H1 (cell line): Measurements from ENCODE around the gene BASP1. TPM values are rescaled to one million over a fixed set of nuclear protein-coding genes. Genes with fewer than 3 reads are reported as not detected.

ENCODE experiments used
- CHD1 ChIP-seq: IDR thresholded peaks from 2 replicates; pipeline ENCODE4 v1.6.1; 2012; ENCODE audit warnings: low read depth, low read length, improper control_type of control experiment
- CTBP2 ChIP-seq: IDR thresholded peaks from 2 replicates; pipeline ENCODE4 v1.7.0; 2011; ENCODE audit warnings: borderline replicate concordance, mild to moderate bottlenecking, moderate library complexity, mixed read lengths, low read length; ENCODE audit not compliant: insufficient read depth, insufficient read length
- HDAC2 ChIP-seq, 2 experiments: fragments of 300-600 bp in 1 of 2; sonication (generic) in 1 of 2; IDR thresholded peaks; 2 replicates each; pipeline ENCODE4 v1.6.1; 2011 to 2012; ENCODE audit warnings: low read depth in 2 of 2, low read length in 2 of 2, mild to moderate bottlenecking in 2 of 2, moderate library complexity in 2 of 2, borderline replicate concordance in 1 of 2, inconsistent platforms in 1 of 2
- NRF1 ChIP-seq: IDR thresholded peaks from 2 replicates; pipeline ENCODE4 v1.6.1; 2011; ENCODE audit warnings: mild to moderate bottlenecking, low read depth, low read length, improper control_type of control experiment
- POLR2A ChIP-seq, 2 experiments: IDR thresholded peaks; 1 replicate in 1 of 2; 2 replicates in 1 of 2; pipeline ENCODE4 v1.6.1; 2011; ENCODE audit warnings: low read depth in 2 of 2, low read length in 2 of 2, mild to moderate bottlenecking in 2 of 2; ENCODE audit errors: control extremely low read depth in 1 of 2
- SIN3A ChIP-seq, 2 experiments: IDR thresholded peaks in 1 of 2; conservative IDR thresholded peaks in 1 of 2; 2 replicates each; pipeline ENCODE4 v1.6.1; 2011 to 2012; ENCODE audit warnings: low read length in 2 of 2, improper control_type of control experiment in 1 of 2, low read depth in 1 of 2, mild to moderate bottlenecking in 1 of 2
- SUZ12 ChIP-seq: fragments of 200-600 bp; sonication (generic); IDR thresholded peaks from 2 replicates; pipeline ENCODE4 v1.6.1; 2012; ENCODE audit warnings: mild to moderate bottlenecking, inconsistent platforms, low read length, moderate library complexity, mixed read lengths
- polyA plus RNA-seq, 7 experiments: library from polyadenylated mRNA; depleted of rRNA in 3 of 7; stranded (reverse) in 5 of 7; unstranded in 2 of 7; fragments of >200 nt in 5 of 7; fragments of 200-250 nt in 2 of 7; gene quantifications; 1 replicate in 5 of 7; 2 replicates in 1 of 7; 4 replicates in 1 of 7; pipeline versions ENCODE4 v1.2.1 to v1.2.3, GENCODE V29; 2011 to 2013; ENCODE audit warnings: missing spikeins in 2 of 7, mixed read lengths in 2 of 7
- total RNA-seq: library from RNA; stranded (reverse); fragmentation: NEBNext Ultra II Directional; extraction: Animal tissue kit (Norgen Biotek cat#: 25700); gene quantifications from 2 replicates; pipeline ENCODE4 v1.2.1, GENCODE V29; 2021
- TF ChIP-seq, protein P1 (sequence below): fragments of 300-600 bp; sonication (generic); IDR thresholded peaks from 2 replicates; pipeline ENCODE4 v1.7.1; 2012; ENCODE audit warnings: low read length, moderate library complexity, mild to moderate bottlenecking, inconsistent platforms; ENCODE audit not compliant: insufficient replicate concordance
- TF ChIP-seq, protein P2 (sequence below): IDR thresholded peaks from 2 replicates; pipeline ENCODE4 v1.6.1; 2011; ENCODE audit warnings: low read length, improper control_type of control experiment
- TF ChIP-seq, protein P3 (sequence below): IDR thresholded peaks from 2 replicates; pipeline ENCODE4 v1.6.1; 2012; ENCODE audit warnings: inconsistent platforms

Gene BASP1
- total and polyA plus RNA-seq, 2 of the 8 experiments (the other 6 are each of a cell fraction or from before 2014, with no cell fraction given), result 95.2 to 104 TPM

DNA sequence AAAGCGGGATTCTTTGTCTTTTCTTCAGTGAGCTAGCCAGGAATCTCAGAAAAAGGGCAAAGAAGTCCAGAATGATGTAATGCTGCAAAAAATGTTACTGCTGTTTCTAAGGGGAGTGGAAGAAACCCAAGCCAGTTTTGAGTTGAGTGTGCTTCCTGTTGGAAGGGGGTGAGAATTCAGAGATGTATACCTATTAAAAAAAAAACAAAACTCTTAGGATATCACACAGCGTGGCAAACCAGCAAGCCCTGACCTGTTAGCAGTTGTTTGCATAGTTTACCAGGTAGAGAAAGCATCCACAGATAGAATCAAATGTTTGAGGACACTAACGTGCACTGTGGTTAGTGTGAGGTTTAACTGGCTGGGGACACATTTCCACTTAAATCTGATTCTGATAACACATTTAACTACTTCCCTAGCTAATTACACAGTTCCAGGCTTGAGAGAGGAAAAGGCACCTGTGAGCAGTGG is 11.4 kb downstream of the BASP1 start (continued):
- TF ChIP-seq, protein P1, sequence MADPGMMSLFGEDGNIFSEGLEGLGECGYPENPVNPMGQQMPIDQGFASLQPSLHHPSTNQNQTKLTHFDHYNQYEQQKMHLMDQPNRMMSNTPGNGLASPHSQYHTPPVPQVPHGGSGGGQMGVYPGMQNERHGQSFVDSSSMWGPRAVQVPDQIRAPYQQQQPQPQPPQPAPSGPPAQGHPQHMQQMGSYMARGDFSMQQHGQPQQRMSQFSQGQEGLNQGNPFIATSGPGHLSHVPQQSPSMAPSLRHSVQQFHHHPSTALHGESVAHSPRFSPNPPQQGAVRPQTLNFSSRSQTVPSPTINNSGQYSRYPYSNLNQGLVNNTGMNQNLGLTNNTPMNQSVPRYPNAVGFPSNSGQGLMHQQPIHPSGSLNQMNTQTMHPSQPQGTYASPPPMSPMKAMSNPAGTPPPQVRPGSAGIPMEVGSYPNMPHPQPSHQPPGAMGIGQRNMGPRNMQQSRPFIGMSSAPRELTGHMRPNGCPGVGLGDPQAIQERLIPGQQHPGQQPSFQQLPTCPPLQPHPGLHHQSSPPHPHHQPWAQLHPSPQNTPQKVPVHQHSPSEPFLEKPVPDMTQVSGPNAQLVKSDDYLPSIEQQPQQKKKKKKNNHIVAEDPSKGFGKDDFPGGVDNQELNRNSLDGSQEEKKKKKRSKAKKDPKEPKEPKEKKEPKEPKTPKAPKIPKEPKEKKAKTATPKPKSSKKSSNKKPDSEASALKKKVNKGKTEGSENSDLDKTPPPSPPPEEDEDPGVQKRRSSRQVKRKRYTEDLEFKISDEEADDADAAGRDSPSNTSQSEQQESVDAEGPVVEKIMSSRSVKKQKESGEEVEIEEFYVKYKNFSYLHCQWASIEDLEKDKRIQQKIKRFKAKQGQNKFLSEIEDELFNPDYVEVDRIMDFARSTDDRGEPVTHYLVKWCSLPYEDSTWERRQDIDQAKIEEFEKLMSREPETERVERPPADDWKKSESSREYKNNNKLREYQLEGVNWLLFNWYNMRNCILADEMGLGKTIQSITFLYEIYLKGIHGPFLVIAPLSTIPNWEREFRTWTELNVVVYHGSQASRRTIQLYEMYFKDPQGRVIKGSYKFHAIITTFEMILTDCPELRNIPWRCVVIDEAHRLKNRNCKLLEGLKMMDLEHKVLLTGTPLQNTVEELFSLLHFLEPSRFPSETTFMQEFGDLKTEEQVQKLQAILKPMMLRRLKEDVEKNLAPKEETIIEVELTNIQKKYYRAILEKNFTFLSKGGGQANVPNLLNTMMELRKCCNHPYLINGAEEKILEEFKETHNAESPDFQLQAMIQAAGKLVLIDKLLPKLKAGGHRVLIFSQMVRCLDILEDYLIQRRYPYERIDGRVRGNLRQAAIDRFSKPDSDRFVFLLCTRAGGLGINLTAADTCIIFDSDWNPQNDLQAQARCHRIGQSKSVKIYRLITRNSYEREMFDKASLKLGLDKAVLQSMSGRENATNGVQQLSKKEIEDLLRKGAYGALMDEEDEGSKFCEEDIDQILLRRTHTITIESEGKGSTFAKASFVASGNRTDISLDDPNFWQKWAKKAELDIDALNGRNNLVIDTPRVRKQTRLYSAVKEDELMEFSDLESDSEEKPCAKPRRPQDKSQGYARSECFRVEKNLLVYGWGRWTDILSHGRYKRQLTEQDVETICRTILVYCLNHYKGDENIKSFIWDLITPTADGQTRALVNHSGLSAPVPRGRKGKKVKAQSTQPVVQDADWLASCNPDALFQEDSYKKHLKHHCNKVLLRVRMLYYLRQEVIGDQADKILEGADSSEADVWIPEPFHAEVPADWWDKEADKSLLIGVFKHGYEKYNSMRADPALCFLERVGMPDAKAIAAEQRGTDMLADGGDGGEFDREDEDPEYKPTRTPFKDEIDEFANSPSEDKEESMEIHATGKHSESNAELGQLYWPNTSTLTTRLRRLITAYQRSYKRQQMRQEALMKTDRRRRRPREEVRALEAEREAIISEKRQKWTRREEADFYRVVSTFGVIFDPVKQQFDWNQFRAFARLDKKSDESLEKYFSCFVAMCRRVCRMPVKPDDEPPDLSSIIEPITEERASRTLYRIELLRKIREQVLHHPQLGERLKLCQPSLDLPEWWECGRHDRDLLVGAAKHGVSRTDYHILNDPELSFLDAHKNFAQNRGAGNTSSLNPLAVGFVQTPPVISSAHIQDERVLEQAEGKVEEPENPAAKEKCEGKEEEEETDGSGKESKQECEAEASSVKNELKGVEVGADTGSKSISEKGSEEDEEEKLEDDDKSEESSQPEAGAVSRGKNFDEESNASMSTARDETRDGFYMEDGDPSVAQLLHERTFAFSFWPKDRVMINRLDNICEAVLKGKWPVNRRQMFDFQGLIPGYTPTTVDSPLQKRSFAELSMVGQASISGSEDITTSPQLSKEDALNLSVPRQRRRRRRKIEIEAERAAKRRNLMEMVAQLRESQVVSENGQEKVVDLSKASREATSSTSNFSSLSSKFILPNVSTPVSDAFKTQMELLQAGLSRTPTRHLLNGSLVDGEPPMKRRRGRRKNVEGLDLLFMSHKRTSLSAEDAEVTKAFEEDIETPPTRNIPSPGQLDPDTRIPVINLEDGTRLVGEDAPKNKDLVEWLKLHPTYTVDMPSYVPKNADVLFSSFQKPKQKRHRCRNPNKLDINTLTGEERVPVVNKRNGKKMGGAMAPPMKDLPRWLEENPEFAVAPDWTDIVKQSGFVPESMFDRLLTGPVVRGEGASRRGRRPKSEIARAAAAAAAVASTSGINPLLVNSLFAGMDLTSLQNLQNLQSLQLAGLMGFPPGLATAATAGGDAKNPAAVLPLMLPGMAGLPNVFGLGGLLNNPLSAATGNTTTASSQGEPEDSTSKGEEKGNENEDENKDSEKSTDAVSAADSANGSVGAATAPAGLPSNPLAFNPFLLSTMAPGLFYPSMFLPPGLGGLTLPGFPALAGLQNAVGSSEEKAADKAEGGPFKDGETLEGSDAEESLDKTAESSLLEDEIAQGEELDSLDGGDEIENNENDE, result no peak
- TF ChIP-seq HDAC2 (IDR thresholded peaks at IDR 0.05; ENCODE audit: borderline replicate concordance in 1 of 2, low read depth in 2 of 2, low read length in 2 of 2) (no peak), SUZ12 (no peak), CHD1 (no peak), SIN3A (conservative IDR thresholded peaks at IDR 0.05 in 1 of 2, IDR thresholded peaks at IDR 0.05 in 1 of 2; ENCODE audit: low read depth in 1 of 2, low read length in 2 of 2) (no peak), CTBP2 (no peak), NRF1 (no peak), POLR2A (IDR thresholded peaks at IDR 0.05; ENCODE audit: control extremely low read depth in 1 of 2, low read depth in 2 of 2, low read length in 2 of 2) (no peak)
- TF ChIP-seq, protein P2, sequence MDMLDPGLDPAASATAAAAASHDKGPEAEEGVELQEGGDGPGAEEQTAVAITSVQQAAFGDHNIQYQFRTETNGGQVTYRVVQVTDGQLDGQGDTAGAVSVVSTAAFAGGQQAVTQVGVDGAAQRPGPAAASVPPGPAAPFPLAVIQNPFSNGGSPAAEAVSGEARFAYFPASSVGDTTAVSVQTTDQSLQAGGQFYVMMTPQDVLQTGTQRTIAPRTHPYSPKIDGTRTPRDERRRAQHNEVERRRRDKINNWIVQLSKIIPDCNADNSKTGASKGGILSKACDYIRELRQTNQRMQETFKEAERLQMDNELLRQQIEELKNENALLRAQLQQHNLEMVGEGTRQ, result no peak
- TF ChIP-seq, protein P3, sequence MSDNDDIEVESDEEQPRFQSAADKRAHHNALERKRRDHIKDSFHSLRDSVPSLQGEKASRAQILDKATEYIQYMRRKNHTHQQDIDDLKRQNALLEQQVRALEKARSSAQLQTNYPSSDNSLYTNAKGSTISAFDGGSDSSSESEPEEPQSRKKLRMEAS, result no peak
